C1 segment of cervical spinal cord (tissue), 14 donors: Measurements from ENCODE around the gene GALNT10.

ENCODE experiments used
- DNase-seq, 14 donors: peaks; one replicate each; lab custom pipeline; 2025; lab: John Stamatoyannopoulos, UW

Gene GALNT10

GRCh38 chr5:154442801-154443200 lies 252.3 kb downstream of the GALNT10 start:
- DNase-seq = no peak

GRCh38 chr5:154444556-154445421 lies 254.3 kb downstream of the GALNT10 start:
- peak in 8 of 14 donors; percentile 23 to 54 (median 37) for DNase-seq

DNA sequence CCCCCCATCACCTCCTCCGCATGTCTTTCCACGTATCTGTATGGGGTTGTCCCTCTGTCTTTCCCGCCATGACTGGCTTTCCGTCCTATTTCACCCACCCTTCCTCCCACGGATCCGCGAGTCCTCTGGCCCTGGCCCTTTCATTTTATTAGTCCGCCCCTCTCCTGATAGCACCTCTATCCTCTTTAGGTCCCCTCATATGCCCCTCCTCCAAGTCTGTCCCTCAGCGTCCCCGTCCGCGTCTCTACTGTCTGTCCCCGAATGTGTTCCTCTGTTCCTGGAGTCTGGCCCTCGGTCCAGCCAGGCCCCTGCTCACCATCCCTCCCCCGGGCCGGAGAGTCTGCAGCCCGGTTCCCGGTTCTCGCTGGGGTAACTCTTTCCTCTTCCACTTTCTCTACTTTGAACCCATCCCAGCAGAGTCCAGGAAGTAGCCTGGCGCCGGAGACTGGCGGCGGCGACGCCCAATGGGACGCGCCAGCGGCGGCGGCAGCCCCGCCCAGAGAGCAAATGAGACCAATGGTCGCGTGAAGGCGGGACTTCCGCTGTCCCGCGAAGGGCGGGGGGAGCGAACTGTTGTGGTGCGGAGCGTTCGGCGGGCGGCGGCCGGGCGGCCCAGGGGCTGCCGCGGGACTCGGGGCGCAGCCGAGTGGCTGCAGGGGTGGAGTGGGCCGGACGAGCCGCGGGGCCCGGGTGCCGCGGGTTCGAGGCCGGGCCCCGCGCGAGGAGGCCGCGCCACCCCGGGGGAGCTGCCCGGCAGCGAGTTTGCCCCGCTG lies 255.1 kb downstream of the GALNT10 start, which contains the start of gene SAP30L:
Gene SAP30L (plus strand): TSS at position 576 of the 773 bp plus-strand sequence. CDS start 608 bp downstream, outside the sequence.
- DNase-seq = peak; percentile 40 to 96 (median 91)

DNA sequence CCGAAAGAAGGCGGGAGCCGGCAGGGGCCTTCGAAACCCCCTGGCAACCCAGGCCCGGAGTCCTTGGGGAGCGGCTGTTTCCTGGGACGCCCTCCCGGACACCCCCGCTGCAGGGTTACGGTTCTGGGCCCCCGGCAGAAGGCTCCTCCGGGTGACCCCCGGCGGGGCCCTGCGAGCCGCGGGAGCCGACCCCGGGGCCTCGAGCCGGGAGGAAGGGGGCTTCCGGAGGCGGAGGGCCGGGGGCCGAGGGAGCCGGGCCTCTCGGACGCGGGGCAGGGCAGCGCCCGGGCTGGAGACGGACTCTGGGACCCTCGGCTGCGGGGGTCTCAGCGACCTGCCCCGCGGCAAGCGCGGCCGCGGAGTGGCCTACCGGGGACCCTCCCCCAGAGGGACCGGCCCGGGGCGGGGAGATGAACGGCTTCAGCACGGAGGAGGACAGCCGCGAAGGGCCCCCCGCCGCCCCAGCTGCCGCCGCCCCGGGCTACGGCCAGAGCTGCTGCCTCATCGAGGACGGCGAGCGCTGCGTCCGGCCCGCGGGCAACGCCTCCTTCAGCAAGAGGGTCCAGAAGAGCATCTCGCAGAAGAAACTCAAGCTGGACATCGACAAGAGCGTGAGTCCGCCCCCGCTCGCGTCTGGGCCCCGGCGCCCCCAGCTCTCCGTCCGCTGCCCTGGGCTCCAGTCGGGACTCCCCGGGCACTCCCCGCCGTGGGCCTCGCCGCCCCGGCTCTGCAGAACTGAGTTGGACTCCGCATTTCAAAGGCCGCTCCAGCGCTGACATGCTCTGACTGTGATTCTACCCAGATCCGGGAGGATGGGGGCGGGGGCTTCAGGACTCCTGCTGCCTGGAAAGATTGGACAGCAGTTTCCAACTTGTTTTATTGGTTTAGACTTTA lies 255.9 kb downstream of the GALNT10 start:
- DNase-seq = peak in 12 of 14 donors; percentile 13 to 76 (median 44)

DNA sequence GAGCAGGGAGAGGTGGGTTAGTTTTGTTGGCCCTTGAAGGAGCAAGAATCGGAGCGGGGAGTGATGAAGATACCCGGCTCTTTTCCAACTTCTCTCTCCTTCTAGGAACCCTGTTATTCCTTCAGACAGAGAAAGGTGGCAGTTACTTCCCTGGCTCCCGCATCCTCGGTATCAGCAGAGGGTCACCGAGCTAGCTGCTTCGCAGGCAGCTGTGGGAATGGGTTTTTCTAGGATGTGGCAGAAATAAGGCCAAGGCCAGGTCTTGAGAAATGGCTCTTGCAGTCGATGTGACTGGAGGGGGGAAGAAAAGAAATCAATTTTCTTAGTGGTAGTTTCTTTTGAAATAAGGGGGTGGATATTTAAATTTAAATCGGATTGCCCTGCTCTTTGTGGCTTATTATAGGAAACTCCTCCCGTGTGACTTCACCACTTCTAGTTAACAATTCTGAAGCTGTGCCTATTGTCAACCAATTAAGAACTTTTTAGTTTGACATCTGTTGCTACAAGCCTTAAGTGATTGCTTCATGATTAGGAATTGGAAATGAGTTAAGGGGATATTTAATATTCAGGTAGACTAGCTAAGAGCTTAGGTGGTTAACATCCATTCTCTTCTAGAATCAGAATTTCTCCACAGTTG lies 256.7 kb downstream of the GALNT10 start:
- peak in 1 of 14 donors; percentile 45 for DNase-seq

GRCh38 chr5:154449786-154450185 lies 259.3 kb downstream of the GALNT10 start:
- no peak for DNase-seq

GRCh38 chr5:154451957-154452356 lies 261.4 kb downstream of the GALNT10 start:
- DNase-seq = no peak

GRCh38 chr5:154455585-154455984 lies 265.1 kb downstream of the GALNT10 start:
- no peak for DNase-seq

GRCh38 chr5:154456540-154456939 lies 266.0 kb downstream of the GALNT10 start:
- DNase-seq = no peak

DNA sequence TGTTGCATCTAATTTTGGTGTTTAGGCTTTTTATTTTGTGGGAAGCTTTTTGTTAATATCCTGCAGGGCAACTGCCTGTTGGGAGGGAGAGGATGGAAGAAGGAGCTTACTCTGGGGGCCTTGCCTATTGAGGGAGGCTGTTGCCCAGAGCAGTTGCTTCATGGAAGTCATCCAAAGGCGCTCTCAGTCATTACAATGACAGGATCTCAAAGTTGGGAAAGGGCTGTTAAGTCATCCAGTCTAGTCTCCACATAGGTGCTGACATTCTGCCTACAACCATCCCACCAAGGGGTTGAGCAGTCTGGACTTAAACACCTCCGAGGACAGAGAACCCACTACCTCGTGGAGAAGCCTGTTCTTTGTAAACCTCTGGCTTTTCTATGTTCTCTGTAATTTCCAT lies 268.5 kb downstream of the GALNT10 start:
- DNase-seq = no peak

DNA sequence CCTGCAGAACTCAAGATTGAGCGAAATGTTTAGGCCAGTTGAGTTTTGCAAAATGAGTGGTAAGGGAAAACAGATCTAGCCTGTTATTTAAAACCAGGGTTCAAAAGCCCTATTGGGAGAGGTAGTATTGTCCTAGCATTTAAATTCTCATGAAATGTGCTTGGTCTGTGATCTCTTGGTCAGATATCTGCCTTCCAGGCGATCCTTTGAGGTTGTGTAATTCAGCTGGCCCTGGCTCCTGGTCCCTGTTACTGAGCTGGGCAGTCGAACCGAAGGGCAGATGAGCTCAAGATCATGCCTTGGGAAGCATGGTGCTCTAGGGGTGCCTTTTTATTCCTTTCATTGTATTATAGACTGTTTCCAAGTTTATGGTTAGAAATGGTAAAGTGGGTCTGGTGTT lies 269.6 kb downstream of the GALNT10 start:
- DNase-seq = no peak

- no peak for DNase-seq
Measured at GRCh38 chr5:154461531-154461930, 271.0 kb downstream of the GALNT10 start.

DNA sequence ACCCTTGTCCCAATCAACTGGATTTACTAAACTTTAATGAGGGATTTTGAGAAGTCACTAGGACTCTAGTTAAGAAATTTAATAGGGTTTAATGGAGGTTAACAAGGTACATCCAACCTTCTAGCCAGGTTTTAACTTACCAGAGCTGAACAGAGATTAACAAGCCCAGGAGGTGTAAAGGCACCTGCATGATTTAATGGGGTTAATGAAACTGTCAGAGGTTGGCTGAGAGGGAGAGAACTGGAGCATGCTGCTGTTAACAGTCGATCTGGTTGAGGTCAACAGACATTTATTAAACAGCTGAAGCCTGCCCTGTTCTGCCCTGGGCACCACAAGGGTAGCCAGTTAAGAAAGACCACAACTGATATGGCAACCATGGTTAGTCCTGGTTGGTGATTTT lies 273.9 kb downstream of the GALNT10 start:
- no peak for DNase-seq

- no peak for DNase-seq
Measured at GRCh38 chr5:154465169-154465568, 274.6 kb downstream of the GALNT10 start.

GRCh38 chr5:154466147-154466546 lies 275.6 kb downstream of the GALNT10 start:
- no peak for DNase-seq

DNA sequence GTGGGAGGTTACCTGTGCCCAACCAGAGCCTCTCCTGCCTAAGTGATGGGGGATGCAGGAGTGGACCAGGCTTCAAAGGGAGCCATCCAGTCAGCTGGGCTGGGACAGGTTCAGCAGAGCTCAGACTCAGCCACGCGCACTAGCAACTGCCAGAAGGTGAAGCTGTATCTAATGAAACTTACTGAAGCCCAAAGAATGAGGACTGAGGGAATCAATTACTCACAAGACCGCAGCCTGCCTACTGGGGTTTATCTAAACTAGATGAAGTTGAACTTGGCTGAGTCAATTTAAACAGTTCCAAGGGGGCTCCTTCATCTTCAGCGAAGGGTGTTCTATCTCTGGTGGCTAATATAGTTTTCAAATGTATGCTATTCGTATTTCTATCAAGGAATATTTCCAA lies 276.1 kb downstream of the GALNT10 start:
- DNase-seq = no peak

DNA sequence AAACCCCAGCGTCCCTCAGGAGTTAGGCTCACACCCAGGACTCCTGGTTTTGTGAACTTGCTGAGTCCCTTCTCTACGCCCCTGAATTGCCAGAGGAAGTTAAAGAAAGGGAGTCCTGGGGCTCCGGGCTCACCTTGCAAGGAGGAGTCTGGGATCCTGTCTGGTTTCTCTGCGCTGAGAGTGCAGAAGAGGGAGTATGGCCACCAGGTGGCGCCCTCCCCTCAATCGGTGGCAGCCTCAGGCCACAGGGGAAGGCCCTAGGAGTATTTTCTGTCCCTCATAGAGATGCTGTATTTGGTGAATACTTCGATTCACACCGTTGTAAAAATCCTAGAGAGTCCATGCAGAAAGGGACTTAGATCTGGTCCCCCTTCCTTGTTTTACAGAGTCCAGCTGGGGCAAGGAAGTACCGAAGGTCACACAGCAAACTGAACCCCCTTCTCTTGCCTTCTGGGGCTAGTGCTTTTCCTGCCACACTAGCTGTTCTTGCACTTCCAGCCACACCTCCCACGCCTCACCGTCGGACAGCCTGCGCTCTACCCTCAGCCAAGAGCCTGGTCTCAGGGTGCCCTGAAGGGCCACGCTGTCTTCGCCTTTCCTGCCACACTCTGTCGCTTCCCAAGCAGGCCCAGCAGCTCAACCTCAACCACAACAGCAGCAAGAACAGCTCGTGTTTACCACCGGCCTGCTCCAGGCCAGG lies 277.3 kb downstream of the GALNT10 start:
- DNase-seq = peak in 11 of 14 donors; percentile 2 to 61 (median 23)

GRCh38 chr5:154470137-154470536 lies 279.6 kb downstream of the GALNT10 start:
- no peak for DNase-seq
